Measurements from ENCODE around the gene ZNF398. TPM values are rescaled to one million over a fixed set of nuclear protein-coding genes. Genes with fewer than 3 reads are reported as not detected.

Gene ZNF398
- total RNA-seq, 1 donor from 2014 or later, result 14.2 TPM

DNA sequence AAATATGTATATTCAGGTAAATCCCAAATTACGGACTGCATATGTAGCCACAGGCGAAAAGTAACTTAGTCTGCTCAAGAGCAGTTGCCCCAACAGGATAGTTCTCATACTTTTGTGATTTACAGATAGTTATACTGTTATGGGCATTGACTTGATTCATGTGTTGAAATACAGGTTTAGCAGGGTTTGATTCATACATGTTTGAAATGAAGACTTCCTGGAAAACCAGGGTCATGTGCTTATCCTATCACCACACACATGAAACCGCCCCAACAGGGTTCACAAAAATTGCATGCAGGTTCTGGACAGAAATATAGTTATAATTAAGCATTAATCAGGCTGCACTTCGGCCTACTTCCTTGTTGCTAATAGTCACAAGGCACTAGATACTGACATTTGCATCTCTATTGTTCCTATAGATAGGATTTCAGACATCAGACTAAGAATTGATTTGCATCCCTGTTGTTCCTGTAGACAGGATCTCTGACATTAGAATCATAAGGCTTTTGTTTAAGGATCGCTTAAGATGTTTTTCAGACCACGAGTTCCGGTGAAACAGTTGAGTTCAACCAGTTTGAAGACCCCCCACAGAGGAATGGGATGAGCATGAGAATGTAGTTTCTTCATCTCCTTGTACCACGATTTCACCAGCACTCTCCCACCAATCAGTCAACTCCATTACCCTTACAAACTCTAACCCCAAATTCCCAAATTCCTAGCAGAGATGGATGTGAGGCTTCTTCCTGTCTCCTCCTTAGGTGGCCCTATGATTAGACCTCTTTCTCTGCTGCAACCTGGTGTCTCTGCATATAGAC is 2.0 kb upstream of the ZNF398 start:
- Histone ChIP-seq H3K27me3 (ENCODE audit: control insufficient read depth, insufficient read depth, low read length) (no peaks in the 10 kb centered on the region), H3K4me3 (ENCODE audit: low read depth, low read length) (no peak overlapping the region), H3K36me3 (ENCODE audit: control insufficient read depth, insufficient read depth, low read length) (no peaks in the 10 kb centered on the region)
- TF ChIP-seq CTCF (IDR thresholded peaks at IDR 0.05; ENCODE audit: insufficient read depth, low read length, poor library complexity, severe bottlenecking), result no peak
- DNase-seq (ENCODE audit: low read depth), result no peak

DNA sequence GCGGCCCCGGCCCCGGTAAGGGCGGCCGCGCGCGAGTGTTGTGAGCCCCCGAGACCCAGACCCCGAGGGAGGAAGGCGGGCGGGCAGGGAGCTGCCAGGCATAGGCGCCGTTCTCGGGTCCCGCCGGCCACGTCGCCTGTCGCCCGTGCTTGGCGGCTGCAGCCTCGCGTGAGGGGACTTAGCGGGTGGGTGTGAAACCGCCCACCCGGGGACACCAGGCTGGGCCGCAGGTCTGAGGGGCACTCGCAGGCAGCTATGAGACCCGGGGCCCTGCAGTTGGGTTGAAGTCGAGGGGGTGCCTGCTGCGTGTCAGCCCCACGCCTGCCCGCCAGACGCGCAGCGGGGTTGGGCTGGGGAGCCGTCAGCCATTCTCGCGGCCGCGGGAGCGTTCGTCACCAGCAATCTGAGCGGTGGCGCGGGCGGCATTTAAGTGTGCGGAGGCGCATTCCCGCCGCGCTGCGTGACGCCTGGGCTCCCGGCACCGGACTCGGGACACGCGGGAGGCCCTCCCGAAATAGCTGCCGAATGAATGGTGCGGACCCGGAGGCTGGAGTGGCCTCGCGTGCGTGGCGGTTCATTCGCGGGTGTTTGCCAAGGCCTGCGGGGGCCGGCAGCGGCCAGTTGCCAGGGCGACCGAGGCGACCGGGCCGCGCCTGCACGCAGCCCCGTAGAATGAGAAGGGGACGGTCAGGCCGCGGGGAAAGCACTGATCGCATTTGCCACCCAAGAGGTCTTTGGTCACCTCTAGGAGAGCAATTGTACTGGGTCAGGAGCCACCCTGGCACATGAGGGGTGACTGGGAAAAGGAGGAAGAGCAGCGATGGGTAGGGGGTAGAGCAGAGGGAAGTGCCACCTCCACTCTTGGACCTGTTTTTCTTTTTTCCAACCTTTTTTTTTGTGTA is 750 bp downstream of the ZNF398 start:
- no peak for DNase-seq (ENCODE audit: low read depth)
- TF ChIP-seq CTCF (IDR thresholded peaks at IDR 0.05; ENCODE audit: insufficient read depth, low read length, poor library complexity, severe bottlenecking), result no peak
- Histone ChIP-seq H3K36me3 (ENCODE audit: control insufficient read depth, insufficient read depth, low read length) (no peaks in the 10 kb centered on the region), H3K27me3 (ENCODE audit: control insufficient read depth, insufficient read depth, low read length) (no peaks in the 10 kb centered on the region), H3K4me3 (ENCODE audit: low read depth, low read length) (peak overlapping the region; percentile 94)

DNA sequence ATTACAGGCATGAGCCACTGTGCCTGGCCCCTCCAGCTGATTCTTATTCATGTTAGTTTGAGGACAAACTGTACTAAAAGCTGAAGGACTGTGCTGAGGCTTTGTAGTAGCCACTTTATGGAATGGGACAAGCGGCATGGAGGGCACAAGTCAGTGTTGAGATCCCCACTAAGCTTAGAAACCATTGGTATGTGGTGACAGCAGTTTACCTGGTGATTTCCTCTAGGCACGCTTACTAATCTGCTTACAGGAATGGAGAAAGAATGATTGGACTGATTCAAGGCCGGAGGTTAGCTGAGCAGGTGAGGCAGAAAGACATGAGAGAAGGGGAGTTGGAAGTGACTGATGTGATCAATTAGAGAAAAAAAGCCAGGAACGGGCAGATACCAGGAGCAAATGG is 3.7 kb downstream of the ZNF398 start:
- Histone ChIP-seq H3K4me3 (ENCODE audit: low read depth, low read length) (no peak overlapping the region), H3K36me3 (ENCODE audit: control insufficient read depth, insufficient read depth, low read length) (no peaks in the 10 kb centered on the region), H3K27me3 (ENCODE audit: control insufficient read depth, insufficient read depth, low read length) (no peaks in the 10 kb centered on the region)
- no peak for TF ChIP-seq CTCF (IDR thresholded peaks at IDR 0.05; ENCODE audit: insufficient read depth, low read length, poor library complexity, severe bottlenecking)
- DNase-seq (ENCODE audit: low read depth), result no peak

- Histone ChIP-seq H3K36me3 (ENCODE audit: control insufficient read depth, insufficient read depth, low read length) (no peaks in the 10 kb centered on the region), H3K27me3 (ENCODE audit: control insufficient read depth, insufficient read depth, low read length) (no peaks in the 10 kb centered on the region), H3K4me3 (ENCODE audit: low read depth, low read length) (no peak overlapping the region)
- DNase-seq (ENCODE audit: low read depth), result no peak
- no peak for TF ChIP-seq CTCF (IDR thresholded peaks at IDR 0.05; ENCODE audit: insufficient read depth, low read length, poor library complexity, severe bottlenecking)
Observed at GRCh38 chr7:149153346-149153745, 6.1 kb downstream of the ZNF398 start.

GRCh38 chr7:149154056-149154455 is 6.8 kb downstream of the ZNF398 start:
- TF ChIP-seq CTCF (IDR thresholded peaks at IDR 0.05; ENCODE audit: insufficient read depth, low read length, poor library complexity, severe bottlenecking), result no peak
- Histone ChIP-seq H3K27me3 (ENCODE audit: control insufficient read depth, insufficient read depth, low read length) (no peaks in the 10 kb centered on the region), H3K4me3 (ENCODE audit: low read depth, low read length) (no peak overlapping the region), H3K36me3 (ENCODE audit: control insufficient read depth, insufficient read depth, low read length) (no peaks in the 10 kb centered on the region)
- no peak for DNase-seq (ENCODE audit: low read depth)

Data from kidney epithelial cell (primary cell).